Measurements from ENCODE around the gene ZBTB16.

ZBTB16 gene

GRCh38 chr11:114108501-114109205, 49.1 kb downstream of the ZBTB16 start:
- no peak for DNase-seq (ENCODE audit: low read depth)

GRCh38 chr11:114109206-114110090, 49.9 kb downstream of the ZBTB16 start:
- DNase-seq (ENCODE audit: low read depth) = no peak

- no peak for DNase-seq (ENCODE audit: low read depth)
Observed at GRCh38 chr11:114110123-114110522, 50.6 kb downstream of the ZBTB16 start.

- no peak for DNase-seq (ENCODE audit: low read depth)
Observed at GRCh38 chr11:114110952-114111947, 51.7 kb downstream of the ZBTB16 start.

GRCh38 chr11:114115451-114115928, 56.0 kb downstream of the ZBTB16 start:
- DNase-seq (ENCODE audit: low read depth) = no peak

- DNase-seq (ENCODE audit: low read depth) = no peak
Observed at GRCh38 chr11:114116357-114116756, 56.8 kb downstream of the ZBTB16 start.

GRCh38 chr11:114116800-114117199, 57.3 kb downstream of the ZBTB16 start:
- DNase-seq (ENCODE audit: low read depth) = no peak

GRCh38 chr11:114120606-114121005, 61.1 kb downstream of the ZBTB16 start:
- DNase-seq (ENCODE audit: low read depth) = no peak

GRCh38 chr11:114121138-114121537, 61.6 kb downstream of the ZBTB16 start:
- DNase-seq (ENCODE audit: low read depth) = no peak

- DNase-seq (ENCODE audit: low read depth) = no peak
Observed at GRCh38 chr11:114121804-114122504, 62.4 kb downstream of the ZBTB16 start.

- no peak for DNase-seq (ENCODE audit: low read depth)
Observed at GRCh38 chr11:114122686-114123085, 63.2 kb downstream of the ZBTB16 start.

GRCh38 chr11:114123692-114124330, 64.3 kb downstream of the ZBTB16 start:
- no peak for DNase-seq (ENCODE audit: low read depth)

- no peak for DNase-seq (ENCODE audit: low read depth)
Observed at GRCh38 chr11:114124601-114125144, 65.2 kb downstream of the ZBTB16 start.

- no peak for DNase-seq (ENCODE audit: low read depth)
Observed at GRCh38 chr11:114125531-114125930, 66.0 kb downstream of the ZBTB16 start.

- no peak for DNase-seq (ENCODE audit: low read depth)
Observed at GRCh38 chr11:114125959-114126358, 66.4 kb downstream of the ZBTB16 start.

GRCh38 chr11:114128399-114128798, 68.9 kb downstream of the ZBTB16 start:
- DNase-seq (ENCODE audit: low read depth) = no peak

GRCh38 chr11:114129142-114129541, 69.6 kb downstream of the ZBTB16 start:
- DNase-seq (ENCODE audit: low read depth) = no peak

- no peak for DNase-seq (ENCODE audit: low read depth)
Observed at GRCh38 chr11:114129699-114130098, 70.2 kb downstream of the ZBTB16 start.

- no peak for DNase-seq (ENCODE audit: low read depth)
Observed at GRCh38 chr11:114130115-114130576, 70.6 kb downstream of the ZBTB16 start.

- no peak for DNase-seq (ENCODE audit: low read depth)
Observed at GRCh38 chr11:114130629-114131277, 71.2 kb downstream of the ZBTB16 start.

Measured in stimulated activated CD4-positive, alpha-beta T cell treated with anti-CD3 and anti-CD28 coated beads, Interleukin-2, amount 100 ng/mL, for 4 hours (primary cell).